ENCODE measurements around the gene LTBP2. TPM values are rescaled to one million over a fixed set of nuclear protein-coding genes. Genes with fewer than 3 reads are reported as not detected.

Gene LTBP2
- total RNA-seq, 1 donor from 2014 or later, result 16.5 TPM

DNA sequence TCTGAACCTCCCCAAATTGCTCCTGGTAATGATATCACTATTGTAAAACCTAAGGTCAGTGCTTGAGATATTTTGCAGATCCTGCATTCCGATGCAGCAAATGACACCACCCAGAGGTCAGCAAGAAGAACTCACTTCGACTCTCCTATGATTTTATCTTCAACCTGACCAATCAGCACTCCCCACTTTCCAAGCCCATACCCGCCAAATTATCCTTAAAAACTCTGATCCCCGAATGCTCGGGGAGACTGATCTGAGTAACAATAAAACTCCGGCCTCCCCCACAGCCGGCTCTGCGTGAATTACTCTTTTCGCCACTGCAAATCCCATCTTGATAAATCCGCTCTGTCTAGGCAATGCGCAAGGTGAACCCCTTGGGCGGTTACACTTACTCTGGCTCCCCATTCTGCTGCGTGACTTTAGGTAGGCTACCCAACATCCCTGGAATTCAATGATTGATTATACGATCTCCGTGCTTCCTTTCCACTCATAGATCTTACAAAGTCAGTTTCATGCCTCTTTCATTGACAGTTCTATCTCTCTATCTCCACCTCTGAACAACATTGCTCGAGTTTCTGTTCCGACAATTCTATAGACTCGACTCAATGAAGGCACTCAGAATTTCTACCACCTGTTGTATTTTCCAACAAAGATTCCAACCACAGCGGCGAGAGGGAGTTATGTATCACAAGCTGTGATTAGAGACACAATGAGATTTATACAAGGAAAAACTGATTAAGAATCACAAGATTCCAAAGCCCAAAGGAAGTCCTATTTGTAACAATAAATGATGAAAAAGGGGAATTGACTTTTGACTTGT, 119.9 kb downstream of the LTBP2 start:
- DNase-seq (ENCODE audit: low read depth), result peak; percentile 63

DNA sequence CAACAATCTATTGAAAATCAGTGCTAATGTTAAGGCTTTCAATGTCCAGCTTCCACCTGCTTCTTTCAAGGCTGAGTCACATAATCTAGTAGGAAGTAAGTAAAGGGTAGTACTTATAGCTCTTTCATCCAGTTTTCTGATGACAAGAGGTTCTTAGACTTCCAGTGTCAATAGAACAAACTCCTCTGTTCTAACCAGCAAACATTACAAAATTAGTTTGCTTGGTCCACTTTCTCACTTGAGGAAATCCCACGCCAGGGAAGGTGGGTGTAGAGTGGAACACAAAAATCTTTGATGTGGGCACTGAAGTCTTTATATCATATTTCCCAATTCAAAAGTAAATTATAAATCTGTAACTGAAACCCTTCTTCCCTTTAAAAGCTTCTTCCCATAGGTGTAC, 121.6 kb downstream of the LTBP2 start:
- DNase-seq (ENCODE audit: low read depth), result no peak

DNA sequence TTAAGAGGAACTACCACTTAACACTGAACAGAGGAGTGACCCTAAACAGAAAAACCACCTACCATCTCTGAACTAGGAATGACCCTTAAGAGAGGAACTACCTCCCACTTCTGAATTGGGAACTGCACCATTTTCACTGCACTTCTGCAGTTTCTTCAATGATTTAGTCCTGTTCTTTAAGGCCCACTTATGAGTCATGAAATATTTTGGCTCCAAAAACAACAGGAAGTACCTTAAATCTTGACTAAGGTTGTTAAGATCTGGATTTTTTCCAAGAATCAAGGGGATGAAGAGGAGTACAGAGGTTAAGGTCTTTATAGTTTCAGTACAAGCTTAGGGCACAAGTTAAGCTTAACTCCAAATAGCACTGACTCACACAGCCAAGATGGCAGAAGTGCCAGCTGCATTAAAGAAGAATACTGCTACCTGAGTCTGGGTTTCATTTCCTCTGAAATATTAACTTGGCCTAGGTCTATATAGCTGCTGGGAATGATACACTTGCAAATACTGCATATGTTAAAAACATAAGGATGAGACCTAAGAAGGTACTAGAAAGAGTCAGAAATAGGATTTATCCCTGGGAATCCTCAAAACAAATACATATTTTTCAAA, 123.1 kb downstream of the LTBP2 start:
- no peak for DNase-seq (ENCODE audit: low read depth)

DNA sequence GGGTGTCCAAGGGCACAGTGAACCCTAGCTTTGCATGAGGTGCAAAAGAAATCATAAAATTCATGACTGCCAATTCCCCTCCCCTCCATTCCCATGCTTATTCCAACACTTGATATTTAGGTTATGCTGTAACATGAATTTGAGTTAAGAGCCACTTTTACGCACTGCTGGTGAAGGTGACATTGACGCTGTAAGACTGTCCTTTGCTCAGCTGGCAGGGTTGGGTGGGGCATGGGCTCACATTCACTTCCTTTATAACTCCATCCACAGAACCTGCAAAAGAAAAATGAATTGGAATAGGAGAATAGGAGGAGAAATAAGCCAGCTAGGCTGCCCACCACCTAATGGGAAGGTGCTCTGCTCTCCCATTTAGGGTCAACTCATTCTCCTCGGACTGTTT, 125.9 kb downstream of the LTBP2 start:
- DNase-seq (ENCODE audit: low read depth), result no peak

DNA sequence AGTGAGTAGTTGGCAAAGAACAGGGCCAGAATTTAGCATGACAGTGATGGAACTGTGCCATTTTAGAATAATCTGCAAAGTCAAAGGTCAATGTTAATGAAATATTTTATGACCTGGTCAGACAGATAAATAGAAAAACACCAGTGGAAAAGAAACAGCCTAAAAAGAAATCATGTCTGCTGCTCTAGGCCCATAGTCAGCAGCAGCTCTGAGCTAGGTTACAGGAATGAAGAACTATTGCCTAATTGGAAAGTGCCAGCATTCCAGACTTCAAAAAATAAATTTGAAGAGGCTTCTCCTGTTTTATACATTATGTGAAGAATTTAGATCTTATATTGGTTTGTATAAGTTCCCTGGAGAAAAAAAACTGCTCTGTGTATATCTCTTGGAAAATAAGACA, 128.7 kb downstream of the LTBP2 start:
- no peak for DNase-seq (ENCODE audit: low read depth)

DNA sequence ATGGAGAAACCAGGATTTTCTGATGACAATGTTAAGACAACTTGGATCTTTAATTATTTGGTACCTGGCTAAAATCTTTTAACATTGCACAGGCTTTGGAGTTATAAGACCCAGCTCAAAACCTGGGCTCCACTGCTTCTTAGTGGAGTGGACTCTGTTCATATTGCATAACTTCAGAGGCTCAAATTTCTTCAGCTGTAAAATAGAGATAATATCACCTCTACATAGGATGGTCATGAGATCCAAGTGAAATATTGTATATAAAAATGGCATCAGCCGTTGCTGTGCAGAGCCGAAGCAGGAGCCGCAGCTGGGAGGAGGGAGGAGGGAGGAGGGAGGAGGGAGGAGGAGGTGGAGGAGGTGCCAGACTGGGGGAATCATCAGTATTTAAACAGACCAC, 129.5 kb downstream of the LTBP2 start:
- DNase-seq (ENCODE audit: low read depth), result no peak

DNA sequence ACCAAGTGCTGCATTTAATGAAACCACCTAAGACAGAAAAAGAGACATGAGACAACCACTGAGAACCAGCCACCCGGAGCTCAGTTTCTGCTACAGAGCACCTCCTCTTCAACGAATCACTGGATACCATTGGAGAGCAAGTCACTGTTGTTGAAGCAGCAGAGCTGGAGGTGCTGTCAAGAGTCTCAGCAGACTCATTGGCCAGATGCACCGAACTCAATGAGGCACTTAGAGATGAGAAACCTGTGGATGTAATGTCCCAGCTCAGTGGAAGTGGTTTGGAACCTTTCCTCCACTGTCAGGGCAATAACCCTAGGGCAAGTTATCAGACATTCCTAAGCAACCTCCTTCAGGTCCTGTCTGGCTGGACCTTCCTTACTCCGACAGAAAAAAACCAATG, 132.0 kb downstream of the LTBP2 start:
- no peak for DNase-seq (ENCODE audit: low read depth)

DNA sequence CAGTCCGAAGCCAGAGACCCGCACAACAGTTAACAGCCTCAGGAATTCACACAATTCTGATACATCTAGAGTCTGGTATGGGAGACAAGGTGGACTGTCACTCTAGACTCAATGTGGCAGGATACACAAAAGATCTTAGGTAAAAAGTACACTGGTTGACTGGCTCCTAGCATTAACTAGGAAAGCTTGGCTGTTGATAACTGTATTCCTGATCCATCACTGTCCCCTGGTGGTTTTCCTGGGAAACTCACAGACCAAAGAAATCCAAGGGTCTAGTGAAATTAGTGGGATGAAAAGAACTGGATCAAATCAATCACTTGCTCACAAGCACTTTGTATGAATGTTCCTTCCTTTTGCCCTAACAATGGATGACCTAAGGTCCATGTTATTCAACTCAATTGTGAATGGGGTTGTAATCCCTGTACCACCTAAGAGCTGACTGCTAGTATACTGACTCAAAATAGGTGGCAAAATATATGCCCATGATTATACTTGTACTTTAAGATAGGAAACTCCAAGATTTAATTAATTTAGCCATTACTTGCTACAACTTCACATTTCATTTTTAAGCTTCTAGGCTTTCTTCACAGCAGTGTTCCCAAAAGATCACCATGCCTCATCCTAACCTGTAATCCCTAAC, 132.9 kb downstream of the LTBP2 start:
- DNase-seq (ENCODE audit: low read depth), result peak; percentile 23

DNA sequence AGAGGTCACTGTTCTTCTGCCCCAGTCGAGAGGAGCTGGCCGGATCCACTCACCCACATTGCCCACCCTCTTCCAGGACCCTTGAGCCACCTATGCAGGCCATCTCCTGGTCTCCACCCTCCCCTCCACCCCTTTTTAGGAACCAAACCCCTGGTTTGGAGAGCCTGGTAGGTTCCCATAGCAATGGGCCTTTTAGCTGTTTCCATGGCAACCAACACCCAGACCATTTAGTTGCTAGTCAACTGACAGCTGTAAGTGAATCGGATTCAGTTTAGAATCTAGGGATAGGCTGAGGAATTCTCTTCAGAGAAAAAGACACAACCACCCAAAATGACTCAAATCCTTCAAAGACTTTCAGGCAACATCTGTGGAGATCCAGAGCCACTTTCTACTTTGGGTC, 135.4 kb downstream of the LTBP2 start:
- no peak for DNase-seq (ENCODE audit: low read depth)

DNA sequence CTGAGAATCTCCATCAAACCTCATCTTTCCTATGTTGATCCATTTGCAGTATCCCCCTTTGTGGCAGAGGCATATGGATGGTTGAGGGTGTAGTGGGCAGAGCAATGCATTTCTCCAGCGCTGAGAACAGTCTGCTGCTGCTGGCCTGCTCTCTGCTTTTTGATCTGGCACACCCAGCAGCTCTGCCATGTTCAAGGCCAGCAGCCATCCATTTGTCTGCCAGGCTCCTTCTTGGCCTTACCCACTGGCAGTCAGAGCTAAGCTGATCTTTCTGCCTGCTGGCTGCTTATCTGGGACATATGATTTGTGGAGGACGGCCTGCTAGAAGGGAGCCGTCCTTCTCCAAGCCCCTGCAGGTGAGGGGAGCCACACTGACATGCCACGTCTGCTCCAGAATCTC, 135.9 kb downstream of the LTBP2 start:
- DNase-seq (ENCODE audit: low read depth), result no peak

DNA sequence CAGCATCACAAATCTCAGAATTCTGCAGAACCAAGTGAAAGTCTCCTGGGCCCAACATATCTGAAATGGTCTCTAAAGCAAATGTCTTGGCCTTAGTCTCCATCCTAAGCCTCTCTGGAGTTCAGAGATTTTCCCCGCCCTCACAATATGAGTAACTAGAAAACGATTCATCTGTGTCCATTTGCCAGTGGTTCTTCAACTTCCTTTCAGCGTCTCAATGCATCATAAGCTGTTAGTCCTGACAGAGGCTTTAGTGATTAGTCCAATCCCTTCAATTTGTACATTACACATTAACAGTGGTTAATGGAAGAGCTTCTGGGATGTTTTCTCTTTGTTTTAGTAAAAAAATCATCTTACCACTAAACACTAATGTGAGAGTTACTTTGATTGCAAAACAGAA, 136.4 kb downstream of the LTBP2 start:
- DNase-seq (ENCODE audit: low read depth), result peak; percentile 41

DNA sequence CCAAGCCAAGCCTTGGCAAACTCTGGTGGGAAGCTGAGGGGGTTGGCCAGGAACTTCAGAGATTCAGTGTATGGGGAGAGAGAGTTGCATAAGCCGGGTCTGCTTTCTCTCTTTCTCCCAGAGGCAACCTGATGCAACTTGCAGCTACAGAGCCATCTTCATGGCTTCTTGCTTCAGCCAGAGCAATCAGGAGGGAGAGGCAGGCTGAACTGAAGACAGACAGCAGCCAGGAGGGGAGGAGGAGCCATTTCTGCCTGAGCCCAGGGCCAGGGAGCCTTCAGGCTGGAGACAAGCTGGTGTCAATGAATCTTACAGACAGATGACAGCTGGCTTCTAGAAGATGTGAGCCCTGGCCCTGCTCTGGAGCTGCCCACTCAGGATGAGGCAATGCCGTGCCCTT, 137.7 kb downstream of the LTBP2 start:
- peak; percentile 76 for DNase-seq (ENCODE audit: low read depth)

DNA sequence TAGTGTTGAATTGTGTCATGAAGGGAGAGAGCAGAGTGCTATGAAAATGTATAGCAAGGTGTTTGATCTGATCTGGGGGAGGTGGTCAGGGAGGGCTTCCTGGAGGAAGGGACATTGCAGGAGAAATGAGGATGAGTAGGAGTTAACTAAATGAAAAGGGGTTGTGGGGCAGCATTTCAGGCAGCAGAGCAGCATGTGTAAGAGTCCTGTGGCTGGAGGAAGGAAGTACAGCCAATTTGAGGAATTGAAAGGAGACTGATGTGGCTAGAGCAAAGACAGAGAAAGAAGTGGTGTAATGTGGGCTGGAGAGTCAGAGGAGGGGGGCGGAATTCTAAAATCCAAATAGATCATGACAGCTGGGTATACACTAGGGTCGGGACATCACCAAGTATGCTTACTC, 139.4 kb downstream of the LTBP2 start:
- no peak for DNase-seq (ENCODE audit: low read depth)

DNA sequence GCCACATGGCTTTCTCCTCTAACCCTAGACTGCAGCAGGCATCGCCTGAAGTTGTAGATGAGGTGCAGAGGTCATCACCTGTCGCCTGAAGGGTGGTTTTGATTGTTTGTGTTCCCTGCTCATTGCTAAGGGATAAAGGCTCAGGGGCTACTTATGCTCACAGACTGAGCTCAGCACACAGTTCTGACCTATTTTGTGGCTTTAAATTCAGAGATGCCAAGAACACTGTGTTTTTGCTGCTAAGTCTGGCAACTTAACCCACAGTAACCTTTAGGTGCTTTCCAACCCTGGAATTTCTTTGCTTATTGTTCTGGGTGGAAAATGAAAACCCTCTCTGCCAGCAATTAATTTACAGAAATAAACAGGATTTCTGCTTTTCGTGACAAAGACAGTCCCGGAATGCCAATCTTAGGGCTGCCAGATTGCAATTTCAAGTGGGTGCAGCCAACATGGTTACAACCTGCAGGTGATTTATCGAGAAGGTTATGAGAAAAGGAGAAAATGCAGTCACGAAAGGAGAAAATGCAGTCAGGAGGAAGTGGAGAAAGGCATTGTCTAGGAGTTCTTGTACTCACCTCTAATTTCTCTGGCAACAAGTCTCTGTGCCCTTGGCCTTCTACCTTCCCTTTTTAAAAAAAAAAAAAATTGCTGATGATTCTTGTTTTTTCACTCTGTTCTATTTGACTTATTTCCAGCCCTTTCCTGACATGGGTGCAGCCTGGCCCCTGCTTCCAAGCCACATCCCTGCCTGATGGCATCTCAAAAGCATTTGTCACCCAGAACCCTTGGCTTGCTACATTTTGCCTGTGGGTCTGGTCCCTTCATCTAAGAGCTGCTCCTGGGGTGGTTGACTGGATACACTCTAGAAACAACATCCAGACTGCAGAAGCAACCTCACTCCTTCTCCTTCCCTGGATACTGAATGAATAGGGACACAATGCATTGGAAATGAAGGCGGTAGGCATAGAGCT, 142.2 kb downstream of the LTBP2 start:
- no peak for DNase-seq (ENCODE audit: low read depth)

DNA sequence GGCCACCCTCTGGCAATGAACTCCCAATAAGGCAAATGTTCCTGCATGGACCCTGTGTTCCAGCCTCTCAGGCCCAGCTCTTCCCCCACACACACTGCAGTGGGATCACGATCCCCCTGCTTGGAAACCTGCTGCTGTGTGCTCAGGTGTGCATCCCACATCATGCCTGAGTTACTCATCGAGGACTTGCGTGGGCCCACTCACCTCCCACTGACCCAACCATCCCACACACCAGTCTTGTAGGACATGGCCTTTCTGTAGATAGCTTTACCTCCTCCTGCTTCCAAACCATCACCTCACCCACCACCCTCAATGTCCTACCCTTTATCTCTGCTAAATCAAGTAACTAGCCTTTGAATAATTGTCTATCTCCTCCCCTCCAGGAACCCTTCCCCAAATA, 143.5 kb downstream of the LTBP2 start:
- DNase-seq (ENCODE audit: low read depth), result no peak

DNA sequence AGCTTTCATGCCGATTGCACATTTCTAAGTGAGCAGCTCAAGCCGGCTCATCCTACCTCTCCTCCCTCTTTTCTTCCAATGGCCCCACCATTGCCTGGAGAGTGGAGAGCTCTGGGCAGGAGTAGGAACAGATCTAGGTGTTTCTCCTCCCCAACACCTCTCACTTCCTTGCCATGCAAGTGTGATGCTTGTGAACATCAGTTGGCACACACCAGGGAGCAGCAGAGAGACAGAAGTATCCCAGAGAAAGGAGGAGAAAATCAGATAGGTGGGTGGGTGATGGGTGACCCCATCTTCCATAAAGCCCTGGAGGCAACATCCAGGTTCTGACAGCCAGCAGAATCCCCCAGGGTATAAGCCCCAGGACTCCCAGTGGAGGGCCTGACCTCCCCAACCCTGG, 146.7 kb downstream of the LTBP2 start:
- no peak for DNase-seq (ENCODE audit: low read depth)

DNA sequence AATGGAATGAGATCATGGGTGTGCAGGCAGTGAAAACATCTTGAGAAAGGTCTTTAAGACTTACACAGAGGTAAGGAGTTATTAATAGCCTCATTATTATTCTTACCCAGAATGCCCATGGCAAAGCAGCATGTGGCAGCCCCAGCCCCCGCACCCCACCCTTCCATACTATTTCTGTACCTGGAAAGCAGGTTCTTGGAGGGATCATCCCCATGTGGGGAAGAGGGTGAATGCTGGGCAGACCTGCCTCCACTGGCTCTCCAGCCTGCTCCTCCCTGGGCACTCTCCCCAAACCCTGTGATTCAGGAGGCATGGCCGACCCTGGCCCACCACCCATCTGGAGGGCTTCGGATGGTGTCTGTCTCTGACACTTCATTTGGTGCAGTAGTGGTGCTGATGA, 147.3 kb downstream of the LTBP2 start:
- DNase-seq (ENCODE audit: low read depth), result no peak

DNA sequence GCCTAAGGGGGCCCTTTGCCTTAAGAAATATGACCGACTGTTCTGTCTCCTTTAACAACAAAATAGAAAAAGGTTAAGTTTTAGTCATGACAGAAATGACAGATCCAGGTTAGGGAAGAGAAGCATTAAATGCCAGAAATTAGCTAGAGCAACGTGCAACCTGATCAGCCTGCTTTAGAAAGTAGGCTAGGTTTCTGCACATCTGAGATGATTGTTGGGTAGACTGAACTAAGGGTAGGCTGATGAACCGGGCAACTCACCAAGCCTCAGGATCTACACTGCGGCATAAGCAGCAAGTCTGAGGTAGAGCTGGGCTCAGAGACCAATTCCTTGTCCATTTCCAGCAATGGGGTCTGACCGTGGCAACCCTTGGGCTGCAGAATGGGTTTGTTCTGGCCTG, 148.3 kb downstream of the LTBP2 start:
- DNase-seq (ENCODE audit: low read depth), result no peak

DNA sequence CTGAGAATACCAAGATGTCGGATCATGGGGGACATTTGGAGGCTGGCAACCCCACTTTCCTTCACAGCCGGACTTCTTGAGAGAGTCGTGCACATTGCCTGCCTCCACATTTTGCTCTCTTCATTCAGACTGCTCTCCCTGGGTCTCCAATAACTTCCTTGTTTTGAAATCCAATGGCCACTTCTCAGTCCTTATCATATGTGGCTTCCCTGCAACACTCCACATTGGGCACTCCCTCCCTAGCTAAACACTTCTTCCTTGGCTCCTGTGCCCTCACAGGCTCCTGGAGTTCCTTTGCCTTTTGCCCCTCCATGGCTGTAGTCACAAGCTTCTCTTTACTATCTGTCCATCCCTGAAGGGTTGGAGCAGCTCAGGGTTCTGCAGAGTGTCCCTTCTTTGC, 149.0 kb downstream of the LTBP2 start:
- no peak for DNase-seq (ENCODE audit: low read depth)

DNA sequence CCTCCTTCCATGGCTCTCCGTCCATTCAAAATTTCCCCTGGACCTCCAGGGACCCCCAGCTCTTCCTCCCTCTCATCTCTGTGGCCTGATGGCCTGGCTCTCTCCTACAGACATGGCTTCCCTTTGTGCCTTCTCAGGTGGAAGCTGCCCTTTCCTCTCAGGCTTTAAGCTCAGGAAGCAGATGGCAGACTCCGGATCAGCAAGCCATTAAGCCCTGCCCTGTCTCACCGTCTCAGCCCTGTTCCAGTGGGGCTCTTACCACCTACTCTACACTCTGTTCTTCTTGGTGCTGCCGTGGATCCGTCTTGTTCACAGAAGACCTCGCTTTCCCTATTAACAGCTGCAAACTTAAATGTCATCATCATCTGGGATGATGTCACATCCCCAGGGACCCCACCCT, 152.1 kb downstream of the LTBP2 start:
- DNase-seq (ENCODE audit: low read depth), result no peak

DNA sequence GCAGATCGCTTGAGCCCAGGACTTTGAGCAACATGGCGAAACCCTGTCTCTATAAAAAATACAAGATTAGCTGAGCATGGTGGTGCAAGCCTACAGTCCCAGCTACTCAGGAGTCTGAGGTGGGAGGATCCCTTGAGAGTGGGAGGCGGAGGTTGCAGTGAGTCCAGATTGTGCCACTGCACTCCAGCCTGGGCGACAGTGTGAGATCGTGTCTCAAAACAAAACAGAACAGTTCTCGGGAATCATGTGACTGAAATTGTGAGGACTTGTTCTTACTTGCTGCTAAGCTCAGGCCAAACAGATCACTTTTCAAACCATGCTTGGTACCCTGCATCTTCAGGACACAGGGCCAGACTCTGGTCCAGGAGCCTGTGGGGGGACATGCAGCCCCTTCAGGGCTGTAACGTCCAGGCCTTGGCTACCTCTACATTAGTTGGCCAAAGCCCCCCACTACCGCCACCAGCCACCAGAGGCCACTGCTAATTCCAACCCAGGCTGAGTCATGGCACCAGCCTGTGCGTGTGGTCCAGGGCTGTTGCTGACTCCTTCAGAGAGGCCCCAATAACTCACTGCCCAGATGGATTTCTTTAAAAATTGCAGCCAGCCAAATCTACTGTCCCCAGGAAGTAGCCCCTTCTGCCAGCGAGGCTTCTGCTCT, 152.6 kb downstream of the LTBP2 start:
- peak; percentile 74 for DNase-seq (ENCODE audit: low read depth)
